HepG2 (cell line): Measurements from ENCODE around the gene ADAM10.

Experiments
- SMAD3 ChIP-seq: sonication (generic); formaldehyde crosslinking; IDR thresholded peaks from 2 replicates; pipeline ENCODE4 v1.4.0; 2020; ENCODE audit warnings: missing genetic modification reagents
- SMARCC2 ChIP-seq: fragments of 450-650 bp; IDR thresholded peaks from 2 replicates; pipeline ENCODE4 v1.6.1; 2017; ENCODE audit warnings: antibody characterized with exemption, mild to moderate bottlenecking
- ZNF292 ChIP-seq: sonication (generic); formaldehyde crosslinking; IDR thresholded peaks from 2 replicates; pipeline ENCODE4 v1.8.1; 2022; ENCODE audit warnings: mild to moderate bottlenecking, low read depth, missing genetic modification reagents, borderline replicate concordance
- TF ChIP-seq, protein P1 (sequence below): sonication (generic); formaldehyde crosslinking; conservative IDR thresholded peaks from 2 replicates; pipeline ENCODE4 v1.4.0; 2020; ENCODE audit warnings: missing genetic modification reagents
- TF ChIP-seq, protein P2 (sequence below): sonication (generic); formaldehyde crosslinking; IDR thresholded peaks from 2 replicates; pipeline ENCODE4 v1.5.0; 2020; ENCODE audit warnings: mild to moderate bottlenecking, missing genetic modification reagents, moderate library complexity
- TF ChIP-seq, protein P3 (sequence below): sonication (generic); formaldehyde crosslinking; IDR thresholded peaks from 2 replicates; pipeline ENCODE4 v1.4.0; 2020; ENCODE audit warnings: missing genetic modification reagents
- TF ChIP-seq, protein P4 (sequence below): sonication (generic); formaldehyde crosslinking; IDR thresholded peaks from 2 replicates; pipeline ENCODE4 v1.9.0; 2022; ENCODE audit warnings: missing genetic modification reagents, mild to moderate bottlenecking, borderline replicate concordance

DNA sequence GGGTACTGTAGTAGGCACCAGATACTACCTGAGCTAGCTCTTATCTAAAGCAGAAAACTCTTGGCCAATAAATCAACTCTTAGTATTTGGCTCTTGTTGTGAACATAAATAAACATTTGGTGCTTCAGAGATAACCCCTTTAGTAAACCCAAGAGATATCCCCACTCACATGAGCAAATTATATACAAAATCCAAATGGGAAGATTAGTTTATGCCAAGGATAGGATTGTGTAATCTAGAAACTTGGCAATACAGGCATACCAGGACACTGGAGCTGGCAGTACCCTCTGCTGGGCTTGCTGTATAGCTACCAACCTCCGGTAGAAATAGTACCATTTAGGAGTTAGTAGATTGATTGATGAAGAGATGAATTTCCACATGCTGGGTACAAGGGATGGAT lies 190.7 kb downstream of the ADAM10 start:
- TF ChIP-seq SMAD3 (CRISPR knock-in tag) = no peak
- TF ChIP-seq, protein P1, sequence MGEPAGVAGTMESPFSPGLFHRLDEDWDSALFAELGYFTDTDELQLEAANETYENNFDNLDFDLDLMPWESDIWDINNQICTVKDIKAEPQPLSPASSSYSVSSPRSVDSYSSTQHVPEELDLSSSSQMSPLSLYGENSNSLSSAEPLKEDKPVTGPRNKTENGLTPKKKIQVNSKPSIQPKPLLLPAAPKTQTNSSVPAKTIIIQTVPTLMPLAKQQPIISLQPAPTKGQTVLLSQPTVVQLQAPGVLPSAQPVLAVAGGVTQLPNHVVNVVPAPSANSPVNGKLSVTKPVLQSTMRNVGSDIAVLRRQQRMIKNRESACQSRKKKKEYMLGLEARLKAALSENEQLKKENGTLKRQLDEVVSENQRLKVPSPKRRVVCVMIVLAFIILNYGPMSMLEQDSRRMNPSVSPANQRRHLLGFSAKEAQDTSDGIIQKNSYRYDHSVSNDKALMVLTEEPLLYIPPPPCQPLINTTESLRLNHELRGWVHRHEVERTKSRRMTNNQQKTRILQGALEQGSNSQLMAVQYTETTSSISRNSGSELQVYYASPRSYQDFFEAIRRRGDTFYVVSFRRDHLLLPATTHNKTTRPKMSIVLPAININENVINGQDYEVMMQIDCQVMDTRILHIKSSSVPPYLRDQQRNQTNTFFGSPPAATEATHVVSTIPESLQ (CRISPR knock-in tag) = no peak
- TF ChIP-seq SMARCC2 = no peak
- TF ChIP-seq, protein P2, sequence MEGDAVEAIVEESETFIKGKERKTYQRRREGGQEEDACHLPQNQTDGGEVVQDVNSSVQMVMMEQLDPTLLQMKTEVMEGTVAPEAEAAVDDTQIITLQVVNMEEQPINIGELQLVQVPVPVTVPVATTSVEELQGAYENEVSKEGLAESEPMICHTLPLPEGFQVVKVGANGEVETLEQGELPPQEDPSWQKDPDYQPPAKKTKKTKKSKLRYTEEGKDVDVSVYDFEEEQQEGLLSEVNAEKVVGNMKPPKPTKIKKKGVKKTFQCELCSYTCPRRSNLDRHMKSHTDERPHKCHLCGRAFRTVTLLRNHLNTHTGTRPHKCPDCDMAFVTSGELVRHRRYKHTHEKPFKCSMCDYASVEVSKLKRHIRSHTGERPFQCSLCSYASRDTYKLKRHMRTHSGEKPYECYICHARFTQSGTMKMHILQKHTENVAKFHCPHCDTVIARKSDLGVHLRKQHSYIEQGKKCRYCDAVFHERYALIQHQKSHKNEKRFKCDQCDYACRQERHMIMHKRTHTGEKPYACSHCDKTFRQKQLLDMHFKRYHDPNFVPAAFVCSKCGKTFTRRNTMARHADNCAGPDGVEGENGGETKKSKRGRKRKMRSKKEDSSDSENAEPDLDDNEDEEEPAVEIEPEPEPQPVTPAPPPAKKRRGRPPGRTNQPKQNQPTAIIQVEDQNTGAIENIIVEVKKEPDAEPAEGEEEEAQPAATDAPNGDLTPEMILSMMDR (CRISPR knock-in tag) = no peak
- TF ChIP-seq ZNF292 (CRISPR knock-in tag) = no peak
- TF ChIP-seq, protein P3, sequence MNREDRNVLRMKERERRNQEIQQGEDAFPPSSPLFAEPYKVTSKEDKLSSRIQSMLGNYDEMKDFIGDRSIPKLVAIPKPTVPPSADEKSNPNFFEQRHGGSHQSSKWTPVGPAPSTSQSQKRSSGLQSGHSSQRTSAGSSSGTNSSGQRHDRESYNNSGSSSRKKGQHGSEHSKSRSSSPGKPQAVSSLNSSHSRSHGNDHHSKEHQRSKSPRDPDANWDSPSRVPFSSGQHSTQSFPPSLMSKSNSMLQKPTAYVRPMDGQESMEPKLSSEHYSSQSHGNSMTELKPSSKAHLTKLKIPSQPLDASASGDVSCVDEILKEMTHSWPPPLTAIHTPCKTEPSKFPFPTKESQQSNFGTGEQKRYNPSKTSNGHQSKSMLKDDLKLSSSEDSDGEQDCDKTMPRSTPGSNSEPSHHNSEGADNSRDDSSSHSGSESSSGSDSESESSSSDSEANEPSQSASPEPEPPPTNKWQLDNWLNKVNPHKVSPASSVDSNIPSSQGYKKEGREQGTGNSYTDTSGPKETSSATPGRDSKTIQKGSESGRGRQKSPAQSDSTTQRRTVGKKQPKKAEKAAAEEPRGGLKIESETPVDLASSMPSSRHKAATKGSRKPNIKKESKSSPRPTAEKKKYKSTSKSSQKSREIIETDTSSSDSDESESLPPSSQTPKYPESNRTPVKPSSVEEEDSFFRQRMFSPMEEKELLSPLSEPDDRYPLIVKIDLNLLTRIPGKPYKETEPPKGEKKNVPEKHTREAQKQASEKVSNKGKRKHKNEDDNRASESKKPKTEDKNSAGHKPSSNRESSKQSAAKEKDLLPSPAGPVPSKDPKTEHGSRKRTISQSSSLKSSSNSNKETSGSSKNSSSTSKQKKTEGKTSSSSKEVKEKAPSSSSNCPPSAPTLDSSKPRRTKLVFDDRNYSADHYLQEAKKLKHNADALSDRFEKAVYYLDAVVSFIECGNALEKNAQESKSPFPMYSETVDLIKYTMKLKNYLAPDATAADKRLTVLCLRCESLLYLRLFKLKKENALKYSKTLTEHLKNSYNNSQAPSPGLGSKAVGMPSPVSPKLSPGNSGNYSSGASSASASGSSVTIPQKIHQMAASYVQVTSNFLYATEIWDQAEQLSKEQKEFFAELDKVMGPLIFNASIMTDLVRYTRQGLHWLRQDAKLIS = no peak
- TF ChIP-seq, protein P4, sequence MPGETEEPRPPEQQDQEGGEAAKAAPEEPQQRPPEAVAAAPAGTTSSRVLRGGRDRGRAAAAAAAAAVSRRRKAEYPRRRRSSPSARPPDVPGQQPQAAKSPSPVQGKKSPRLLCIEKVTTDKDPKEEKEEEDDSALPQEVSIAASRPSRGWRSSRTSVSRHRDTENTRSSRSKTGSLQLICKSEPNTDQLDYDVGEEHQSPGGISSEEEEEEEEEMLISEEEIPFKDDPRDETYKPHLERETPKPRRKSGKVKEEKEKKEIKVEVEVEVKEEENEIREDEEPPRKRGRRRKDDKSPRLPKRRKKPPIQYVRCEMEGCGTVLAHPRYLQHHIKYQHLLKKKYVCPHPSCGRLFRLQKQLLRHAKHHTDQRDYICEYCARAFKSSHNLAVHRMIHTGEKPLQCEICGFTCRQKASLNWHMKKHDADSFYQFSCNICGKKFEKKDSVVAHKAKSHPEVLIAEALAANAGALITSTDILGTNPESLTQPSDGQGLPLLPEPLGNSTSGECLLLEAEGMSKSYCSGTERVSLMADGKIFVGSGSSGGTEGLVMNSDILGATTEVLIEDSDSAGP (CRISPR knock-in tag) = no peak
